ENCODE results near the gene FLNB.
"Not testable (repeated sequence)": the region's sequence is repeated elsewhere in the genome, so short reads cannot be mapped to it uniquely, and the experiment has no call there.

The FLNB gene

GRCh38 chr3:58035524-58036255 lies 27.5 kb downstream of the FLNB start:
- DNase-seq = no peak

DNA sequence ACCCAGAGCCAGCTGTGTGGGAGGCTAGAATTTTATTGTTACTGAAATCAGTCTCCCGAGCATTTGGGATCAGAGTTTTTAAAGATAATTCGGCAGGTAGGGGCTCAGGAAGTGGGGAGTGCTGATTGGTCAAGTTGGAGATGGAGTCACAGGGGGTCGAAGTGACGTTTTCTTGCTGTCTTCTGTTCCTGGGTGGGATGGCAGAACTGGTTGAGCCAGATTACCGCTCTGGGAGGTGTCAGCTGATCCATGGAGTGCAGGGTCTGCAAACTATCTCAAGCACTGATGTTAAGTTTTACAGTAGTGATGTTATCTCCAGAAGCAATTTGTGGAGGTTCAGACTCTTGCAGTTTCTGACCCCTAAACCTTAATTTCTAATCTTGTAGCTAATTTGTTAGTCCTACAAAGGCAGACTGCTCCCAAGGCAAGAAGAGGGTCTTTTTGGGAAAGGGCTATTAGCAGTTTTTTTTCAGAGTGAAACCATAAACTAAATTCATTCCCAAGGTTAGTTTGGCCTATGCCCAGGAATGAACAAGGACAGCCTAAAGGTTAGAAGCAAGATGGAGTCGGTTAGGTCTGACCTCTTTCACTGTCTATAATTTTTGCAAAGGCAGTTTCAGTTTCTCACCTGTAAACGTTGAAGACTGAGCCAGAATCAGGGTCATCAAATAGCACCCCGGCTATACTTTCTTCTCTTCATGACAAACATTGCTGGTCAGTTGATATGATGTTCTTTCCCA lies 28.2 kb downstream of the FLNB start:
- DNase-seq = no peak

DNA sequence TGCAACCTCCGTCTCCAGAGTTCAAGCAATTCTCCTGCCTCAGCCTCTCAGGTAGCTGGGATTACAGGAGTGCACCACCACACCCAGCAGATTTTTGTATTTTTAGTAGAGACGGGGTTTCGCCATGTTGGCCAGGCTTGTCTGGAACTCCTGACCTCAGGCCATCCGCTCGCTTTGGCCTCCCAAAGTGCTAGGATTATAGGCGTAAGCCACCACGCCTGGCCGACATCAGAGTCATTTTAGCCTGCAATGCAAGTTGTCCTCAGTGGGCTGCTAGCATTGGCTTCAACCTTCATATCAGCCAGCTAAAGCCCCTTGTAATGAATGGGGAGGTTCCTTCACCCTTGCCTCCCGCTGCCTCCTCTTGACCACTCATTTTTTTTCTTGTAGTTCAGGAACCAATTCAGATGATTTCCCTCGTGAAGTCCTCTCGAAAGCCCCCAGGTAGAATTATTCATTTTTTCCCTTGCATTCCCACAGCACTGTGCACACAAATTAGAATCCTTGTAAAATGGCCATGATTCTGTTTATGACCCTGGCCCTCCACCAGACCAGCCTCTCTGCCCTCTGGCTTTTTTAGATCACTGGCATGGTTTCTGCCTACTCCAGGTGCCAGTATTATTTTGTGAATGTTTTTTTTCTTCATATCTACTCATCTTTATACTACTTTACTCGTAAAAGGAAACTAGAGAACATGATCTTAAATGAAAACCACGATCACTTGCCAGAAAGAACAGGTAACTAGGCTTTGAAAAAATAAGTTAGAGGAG lies 29.1 kb downstream of the FLNB start:
- DNase-seq = no peak

GRCh38 chr3:58038675-58039292 lies 30.6 kb downstream of the FLNB start:
- no peak for DNase-seq

DNA sequence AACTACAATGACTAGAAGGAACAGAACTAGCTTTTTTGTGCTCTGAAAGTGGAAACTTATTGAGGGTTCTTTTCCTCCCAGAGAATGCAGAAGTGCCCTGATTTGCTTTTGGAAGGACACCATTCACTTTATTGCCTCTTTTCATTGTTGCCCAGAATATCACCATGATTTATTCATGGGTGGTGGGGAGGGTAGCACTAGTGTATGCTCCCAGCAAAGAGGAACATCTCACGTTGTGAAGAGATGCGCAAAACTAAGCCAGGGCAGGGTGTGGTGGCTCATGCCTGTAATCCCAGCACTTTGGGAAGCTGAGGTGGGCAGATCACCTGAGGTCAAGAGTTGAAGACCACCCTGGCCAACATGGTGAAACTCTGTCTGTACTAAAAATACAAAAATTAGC lies 31.4 kb downstream of the FLNB start:
- DNase-seq = no peak

DNA sequence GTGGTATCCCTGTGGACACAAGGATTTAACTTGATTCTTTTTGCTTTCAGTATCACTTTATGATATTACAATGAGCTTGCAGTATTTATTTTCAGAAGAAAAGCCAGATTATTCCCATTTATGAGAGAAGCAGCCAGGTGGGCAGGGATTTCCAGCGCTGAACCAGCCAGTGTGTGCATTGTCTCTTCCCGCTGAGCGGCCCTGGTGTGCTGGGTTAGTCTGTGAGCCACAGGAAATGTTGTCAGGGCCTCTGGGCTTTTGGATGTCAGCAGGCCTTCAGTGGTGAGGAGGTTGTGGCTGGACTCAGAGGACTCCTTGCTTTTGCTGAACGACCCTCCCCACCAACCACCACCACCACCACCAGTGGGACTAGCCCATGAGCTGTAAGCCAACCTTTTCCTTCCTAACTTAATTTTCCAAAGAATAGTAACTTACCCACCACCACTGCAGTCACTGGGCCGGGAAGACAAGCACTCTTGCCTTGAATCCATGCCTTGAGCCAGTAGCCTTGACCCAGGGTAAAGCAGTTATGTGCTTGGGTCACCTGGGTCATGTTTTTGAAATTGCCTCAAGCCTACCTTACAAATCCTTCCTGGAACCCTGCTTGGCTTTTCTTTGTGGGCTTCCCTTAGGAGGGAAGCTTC lies 33.1 kb downstream of the FLNB start:
- no peak for DNase-seq

DNA sequence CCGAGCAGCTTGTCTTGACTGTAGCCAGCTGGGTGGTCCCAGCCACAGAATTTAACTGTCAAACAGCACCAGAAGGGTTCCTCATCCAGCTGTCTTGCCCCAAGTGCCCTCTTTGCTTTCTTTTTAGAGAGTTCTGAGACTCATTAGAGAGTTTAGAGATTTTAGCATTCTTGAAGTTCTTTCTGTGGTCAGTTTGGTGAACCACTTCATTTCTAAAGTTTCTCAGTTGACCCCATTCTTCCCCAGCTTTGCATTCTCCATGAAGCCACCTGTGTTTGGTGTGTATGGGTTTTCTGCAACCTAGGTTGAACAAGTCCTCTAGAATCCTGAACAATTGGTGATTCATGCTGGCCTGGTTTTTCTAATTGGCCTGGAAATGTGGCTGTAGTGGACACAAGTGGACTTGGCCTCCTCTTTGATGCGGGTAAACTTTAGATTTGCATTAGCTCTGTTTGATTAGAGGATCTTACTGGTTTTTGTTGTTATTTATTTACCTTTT lies 33.7 kb downstream of the FLNB start:
- no peak for DNase-seq

DNA sequence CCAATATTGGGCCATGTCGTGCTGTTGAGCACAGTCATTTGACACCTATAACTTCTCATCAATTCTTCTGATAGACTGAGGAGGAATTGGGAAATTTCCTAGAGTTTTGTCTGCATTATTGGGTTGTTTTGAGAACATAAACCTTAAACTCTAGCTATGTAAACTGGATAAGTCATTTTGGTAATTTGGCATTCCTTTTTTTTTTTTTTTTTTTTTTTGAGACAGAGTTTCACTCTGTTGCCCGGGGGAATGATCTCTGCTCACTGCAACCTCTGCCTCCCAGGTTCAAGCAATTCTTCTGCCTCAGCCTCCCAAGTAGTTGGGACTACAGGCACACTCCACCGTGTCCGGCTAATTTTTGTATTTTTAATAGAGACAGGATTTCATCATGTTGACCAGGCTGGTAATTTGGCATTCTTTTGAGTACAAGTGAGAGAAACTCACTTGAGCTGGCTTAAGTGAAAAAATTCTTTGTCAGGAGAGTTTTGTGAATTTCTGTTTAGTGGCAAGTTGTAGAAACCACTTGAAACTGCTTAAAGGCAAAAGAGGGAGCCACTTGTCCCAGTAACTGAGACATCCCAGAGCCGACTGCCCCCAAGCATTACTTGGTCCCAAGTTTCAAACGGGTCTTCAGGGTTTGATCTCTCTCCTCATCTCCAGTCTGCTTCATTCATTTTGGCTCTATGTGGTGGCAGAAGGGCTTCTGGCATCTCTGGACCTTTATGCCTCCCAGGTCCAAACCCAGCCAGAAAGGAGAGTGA lies 34.9 kb downstream of the FLNB start:
- no peak for DNase-seq

- no peak for DNase-seq
These were observed 35.7 kb downstream of the FLNB start for GRCh38 chr3:58043933-58044332.

DNA sequence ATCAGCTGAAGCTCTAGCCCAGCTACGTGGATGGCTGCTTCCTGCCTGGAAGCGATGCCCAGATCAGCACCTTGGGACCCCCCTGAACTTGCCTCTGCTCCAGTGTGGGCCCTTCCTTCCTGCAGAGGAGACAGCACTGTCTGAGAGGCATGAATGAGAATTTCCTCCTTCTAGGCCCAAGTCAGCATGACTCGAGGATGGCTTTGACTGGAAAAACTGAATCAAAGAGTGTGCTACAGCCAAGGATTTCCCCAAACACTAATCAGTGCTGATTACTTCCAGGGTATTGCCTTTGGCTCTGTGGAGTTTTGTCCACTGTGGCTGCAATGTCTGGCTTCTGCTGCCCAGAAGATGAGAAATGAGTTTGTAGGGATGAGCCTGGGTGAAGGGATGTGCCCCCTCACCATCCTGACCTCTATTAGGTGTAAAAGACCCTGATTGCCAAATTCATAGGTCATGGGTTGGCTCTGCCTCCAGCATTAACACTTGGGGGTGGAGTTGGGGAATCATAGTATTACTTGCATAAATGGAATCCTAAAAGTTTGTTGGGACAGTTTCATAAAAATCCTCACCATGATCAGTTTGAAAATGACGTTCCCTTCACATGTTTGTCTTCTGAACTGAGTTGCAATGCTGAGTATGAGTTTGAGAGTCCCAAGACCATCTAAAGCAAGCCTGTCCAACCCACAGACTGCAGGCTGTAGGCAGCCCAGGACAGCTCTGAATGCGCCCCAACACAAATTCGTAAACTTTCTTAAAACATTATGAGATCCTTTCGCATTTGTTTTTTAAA lies 36.7 kb downstream of the FLNB start:
- no peak for DNase-seq

DNA sequence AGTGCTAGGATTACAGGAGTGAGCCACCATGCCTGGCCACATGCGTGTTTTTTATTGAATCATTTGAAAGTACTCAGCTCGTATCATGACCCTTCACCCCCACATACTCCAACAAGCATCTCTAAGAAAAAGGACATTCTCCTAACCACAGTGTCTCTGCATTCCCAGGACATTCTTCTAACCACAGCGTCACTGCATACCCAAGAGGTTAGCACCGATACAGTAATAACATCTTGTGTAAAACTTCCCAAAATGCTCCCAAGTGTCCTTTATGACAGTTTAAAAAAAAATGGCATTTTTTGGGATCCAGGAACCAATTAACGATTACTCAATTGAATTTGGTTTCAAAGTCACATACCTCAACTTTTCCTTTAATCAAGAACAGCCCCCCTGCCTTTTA lies 39.6 kb downstream of the FLNB start:
- no peak for DNase-seq

DNA sequence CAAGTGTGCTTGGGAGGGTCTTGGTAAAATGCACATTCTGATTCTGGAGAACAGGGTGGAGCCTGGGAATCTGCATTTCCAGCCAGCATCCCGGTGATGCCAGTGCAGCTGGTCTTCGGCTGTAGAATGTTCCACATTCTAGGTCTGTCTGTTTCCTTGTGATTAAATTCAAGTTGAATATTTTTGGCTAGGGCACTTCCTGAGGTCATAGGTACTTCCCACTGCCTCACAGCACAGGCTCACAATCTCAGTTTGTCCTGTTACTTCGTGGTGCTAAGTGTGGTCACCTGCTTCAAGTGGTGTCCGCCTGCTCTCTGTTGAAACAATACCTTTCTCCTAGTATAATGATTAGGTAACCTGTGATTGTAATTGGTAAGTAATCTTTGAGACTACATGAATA lies 40.1 kb downstream of the FLNB start:
- DNase-seq = no peak

GRCh38 chr3:58049143-58049785 lies 41.0 kb downstream of the FLNB start:
- DNase-seq = no peak

GRCh38 chr3:58051196-58051595 lies 43.0 kb downstream of the FLNB start:
- DNase-seq = no peak

- not testable (repeated sequence) for DNase-seq
These were observed 43.5 kb downstream of the FLNB start for GRCh38 chr3:58051658-58052261.

GRCh38 chr3:58052373-58053273 lies 44.4 kb downstream of the FLNB start:
- DNase-seq = no peak

DNA sequence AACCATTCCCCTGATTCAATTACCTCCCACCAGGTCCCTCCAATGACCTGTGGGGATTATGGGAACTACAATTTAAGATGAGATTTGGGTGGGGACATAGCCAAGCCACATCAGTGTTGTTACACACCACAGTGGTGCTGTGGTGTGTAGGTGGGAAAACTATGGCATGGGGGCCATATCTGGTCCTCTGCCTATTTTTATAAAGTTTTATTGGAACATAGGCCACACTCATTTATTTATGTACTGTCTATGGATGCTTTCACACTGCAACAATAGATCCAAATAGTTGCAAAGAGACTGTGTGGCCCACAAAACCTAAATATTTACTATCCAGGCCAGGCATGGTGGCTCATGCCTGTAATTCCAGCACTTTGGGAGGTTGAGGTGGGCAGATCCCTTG lies 46.4 kb downstream of the FLNB start:
- DNase-seq = no peak

DNA sequence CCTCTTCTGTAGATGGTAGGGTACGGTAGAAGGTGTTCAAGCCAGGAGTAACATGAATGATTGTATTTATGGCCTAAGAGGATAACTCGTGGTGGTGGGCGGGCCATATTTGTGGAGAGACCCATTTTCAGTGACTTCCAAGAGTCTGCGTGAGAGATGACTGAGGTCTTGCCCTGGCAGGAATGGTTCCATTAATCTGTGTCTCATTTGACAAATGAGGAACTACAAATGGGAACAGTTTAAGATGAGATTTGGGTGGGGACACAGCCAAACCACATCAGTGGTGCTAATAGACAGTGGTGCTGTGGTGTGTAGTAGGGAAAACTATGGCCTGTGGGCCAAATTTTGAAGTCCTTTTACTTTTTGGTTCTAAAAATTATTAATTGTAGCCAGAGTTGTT lies 47.1 kb downstream of the FLNB start:
- no peak for DNase-seq

DNA sequence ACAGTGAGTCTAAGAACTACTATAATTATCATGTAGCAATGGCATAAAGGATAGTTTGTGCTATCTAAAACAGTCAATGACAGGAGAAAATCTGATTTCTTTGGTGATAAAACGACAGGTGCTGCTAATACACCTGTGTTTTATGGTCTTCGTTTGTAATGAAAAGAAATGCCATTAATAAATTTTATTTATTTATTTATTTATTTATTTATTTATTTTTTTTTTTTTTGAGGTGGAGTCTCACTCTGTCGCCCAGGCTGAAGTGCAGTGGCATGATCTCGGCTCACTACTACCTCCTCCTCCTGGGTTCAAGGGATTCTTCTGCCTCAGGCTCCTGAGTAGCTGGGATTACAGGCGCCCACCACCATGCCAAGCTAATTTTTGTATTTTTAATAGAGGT lies 47.7 kb downstream of the FLNB start:
- not testable (repeated sequence) for DNase-seq
